SK-N-SH treated with all-trans-retinoic acid at 6 μM for 48 hours (cell line): Measurements from ENCODE around the gene SLC6A18.

ENCODE experiments used
- ARNTL ChIP-seq: fragments of 450-650 bp; formaldehyde crosslinking; IDR thresholded peaks from 2 replicates; pipeline ENCODE4 v1.5.0; 2020; ENCODE audit warnings: low read depth, mild to moderate bottlenecking, moderate library complexity, borderline replicate concordance
- BACH2 ChIP-seq: fragments of 250-450 bp; sonication (Bioruptor Pico); IDR thresholded peaks from 2 replicates; pipeline ENCODE4 v1.9.0; 2021; ENCODE audit warnings: mild to moderate bottlenecking, borderline replicate concordance
- ISL1 ChIP-seq: fragments of 250-450 bp; sonication (Bioruptor Pico); IDR thresholded peaks from 2 replicates; pipeline ENCODE4 v2.1.2; 2022; ENCODE audit warnings: mild to moderate bottlenecking, moderate library complexity
- RARB ChIP-seq: fragments of 250-450 bp; sonication (Bioruptor Pico); IDR thresholded peaks from 2 replicates; pipeline ENCODE4 v1.8.0; 2021; ENCODE audit warnings: mild to moderate bottlenecking, moderate library complexity
- TOX ChIP-seq: fragments of 250-450 bp; sonication (Bioruptor Pico); IDR thresholded peaks from 2 replicates; pipeline ENCODE4 v1.8.0; 2021; ENCODE audit warnings: mild to moderate bottlenecking, moderate library complexity, borderline replicate concordance
- ZC3H10 ChIP-seq: fragments of 250-450 bp; sonication (Bioruptor Pico); IDR thresholded peaks from 2 replicates; pipeline ENCODE4 v1.5.1; 2021; ENCODE audit warnings: mild to moderate bottlenecking, moderate library complexity
- ZFP30 ChIP-seq: fragments of 450-650 bp; formaldehyde crosslinking; IDR thresholded peaks from 2 replicates; pipeline ENCODE4 v1.5.0; 2022; ENCODE audit warnings: mild to moderate bottlenecking, moderate library complexity
- TF ChIP-seq, protein P1 (sequence below): fragments of 250-450 bp; sonication (Bioruptor Pico); IDR thresholded peaks from 2 replicates; pipeline ENCODE4 v1.5.1; 2021; ENCODE audit warnings: mild to moderate bottlenecking, moderate library complexity

DNA sequence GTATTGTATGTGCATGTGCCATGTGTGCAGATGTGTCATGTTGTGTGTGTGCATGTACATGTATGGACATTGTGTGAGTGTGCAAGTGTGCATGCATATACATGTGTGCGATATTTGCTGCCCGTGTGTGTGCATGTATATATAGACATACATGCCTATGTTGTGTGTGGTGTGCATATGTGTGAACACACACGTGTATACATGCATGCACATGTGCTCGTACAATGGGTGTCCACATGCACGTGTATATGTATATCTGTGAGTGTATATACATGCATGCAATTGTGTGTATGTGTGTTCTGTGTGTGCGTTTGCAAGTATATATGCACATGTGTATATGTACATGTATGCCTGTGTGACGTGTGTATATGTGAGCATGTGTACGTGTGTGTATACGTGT is 3.0 kb upstream of the SLC6A18 start:
- TF ChIP-seq BACH2 (no peak), ZFP30 (no peak), RARB (CRISPR knock-in tag) (no peak), ARNTL (CRISPR knock-in tag) (no peak), ISL1 (no peak), ZC3H10 (CRISPR knock-in tag) (no peak), TOX (CRISPR knock-in tag) (no peak)
- TF ChIP-seq, protein P1, sequence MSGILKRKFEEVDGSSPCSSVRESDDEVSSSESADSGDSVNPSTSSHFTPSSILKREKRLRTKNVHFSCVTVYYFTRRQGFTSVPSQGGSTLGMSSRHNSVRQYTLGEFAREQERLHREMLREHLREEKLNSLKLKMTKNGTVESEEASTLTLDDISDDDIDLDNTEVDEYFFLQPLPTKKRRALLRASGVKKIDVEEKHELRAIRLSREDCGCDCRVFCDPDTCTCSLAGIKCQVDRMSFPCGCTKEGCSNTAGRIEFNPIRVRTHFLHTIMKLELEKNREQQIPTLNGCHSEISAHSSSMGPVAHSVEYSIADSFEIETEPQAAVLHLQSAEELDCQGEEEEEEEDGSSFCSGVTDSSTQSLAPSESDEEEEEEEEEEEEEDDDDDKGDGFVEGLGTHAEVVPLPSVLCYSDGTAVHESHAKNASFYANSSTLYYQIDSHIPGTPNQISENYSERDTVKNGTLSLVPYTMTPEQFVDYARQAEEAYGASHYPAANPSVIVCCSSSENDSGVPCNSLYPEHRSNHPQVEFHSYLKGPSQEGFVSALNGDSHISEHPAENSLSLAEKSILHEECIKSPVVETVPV (CRISPR knock-in tag), result no peak
